Activated T-cell treated with anti-CD3 and anti-CD28 coated beads for 4 hours (primary cell): ENCODE results near the gene SLC35G4.
"Not testable (repeated sequence)": the region's sequence is repeated elsewhere in the genome, so short reads cannot be mapped to it uniquely, and the experiment has no call there.

ENCODE experiments used
- DNase-seq: peaks from one replicate; pipeline ENCODE4 v3.0.0-alpha.2; 2020

Gene SLC35G4

GRCh38 chr18:11609488-11609887 is at the start of gene SLC35G4:
Gene SLC35G4, plus strand, starts transcription at chr18:11609596. Its CDS starts 0 bp downstream, at chr18:11609596.
- DNase-seq, result not testable (repeated sequence)

GRCh38 chr18:11561293-11561692 is 48.1 kb upstream of the SLC35G4 start:
- DNase-seq, result no peak

GRCh38 chr18:11565716-11566115 is 43.7 kb upstream of the SLC35G4 start:
- DNase-seq, result no peak

GRCh38 chr18:11566236-11566965 is 43.0 kb upstream of the SLC35G4 start:
- no peak for DNase-seq

- DNase-seq, result no peak
These were observed 42.0 kb upstream of the SLC35G4 start for GRCh38 chr18:11567396-11567795.

- no peak for DNase-seq
These were observed 39.3 kb upstream of the SLC35G4 start for GRCh38 chr18:11570073-11570588.

GRCh38 chr18:11570769-11571412 is 38.5 kb upstream of the SLC35G4 start:
- DNase-seq, result no peak

- no peak for DNase-seq
These were observed 37.2 kb upstream of the SLC35G4 start for GRCh38 chr18:11572201-11572600.

- DNase-seq, result no peak
These were observed 34.9 kb upstream of the SLC35G4 start for GRCh38 chr18:11574545-11574944.

- no peak for DNase-seq
These were observed 31.9 kb upstream of the SLC35G4 start for GRCh38 chr18:11577271-11578112.

- no peak for DNase-seq
These were observed 30.6 kb upstream of the SLC35G4 start for GRCh38 chr18:11578799-11579198.

- no peak for DNase-seq
These were observed 29.5 kb upstream of the SLC35G4 start for GRCh38 chr18:11579916-11580315.

GRCh38 chr18:11581286-11581685 is 28.1 kb upstream of the SLC35G4 start:
- no peak for DNase-seq

GRCh38 chr18:11585596-11585995 is 23.8 kb upstream of the SLC35G4 start:
- no peak for DNase-seq

GRCh38 chr18:11586896-11587295 is 22.5 kb upstream of the SLC35G4 start:
- no peak for DNase-seq

GRCh38 chr18:11587432-11587831 is 22.0 kb upstream of the SLC35G4 start:
- no peak for DNase-seq

GRCh38 chr18:11587846-11588245 is 21.6 kb upstream of the SLC35G4 start:
- no peak for DNase-seq

- no peak for DNase-seq
These were observed 17.4 kb upstream of the SLC35G4 start for GRCh38 chr18:11591957-11592356.

GRCh38 chr18:11600321-11600720 is 9.1 kb upstream of the SLC35G4 start:
- no peak for DNase-seq

GRCh38 chr18:11607906-11608305 is 1.5 kb upstream of the SLC35G4 start:
- DNase-seq, result no peak

- DNase-seq, result not testable (repeated sequence)
These were observed 778 bp upstream of the SLC35G4 start for GRCh38 chr18:11608618-11609017.

GRCh38 chr18:11613073-11613472 is 3.7 kb downstream of the SLC35G4 start:
- DNase-seq, result not testable (repeated sequence)

- not testable (repeated sequence) for DNase-seq
These were observed 4.2 kb downstream of the SLC35G4 start for GRCh38 chr18:11613611-11614010.
